Right lobe of liver (tissue), 6 donors: Measurements from ENCODE around the gene FCAMR. TPM values are rescaled to one million over a fixed set of nuclear protein-coding genes. Genes with fewer than 3 reads are reported as not detected.

Experiments
- ATAC-seq, 4 donors: fragments of 200-7000 bp; cut with Tn5 transposase; one replicate each; pipeline ENCODE4 v1.9.1; 2020; ENCODE audit warnings: mild to moderate bottlenecking in 4 of 4, moderate library complexity in 4 of 4
- DNase-seq, 3 donors: peaks; one replicate each; pipeline ENCODE4 v3.0.0-alpha.2; 2020
- H3K27ac ChIP-seq, 3 donors: fragments of 200-600 bp; one replicate each; pipeline ENCODE4 v1.8.0; 2022
- H3K27me3 ChIP-seq, 2 donors: fragments of 200-600 bp; one replicate each; pipeline ENCODE4 v1.8.0; 2022
- H3K36me3 ChIP-seq, 4 donors: fragments of 200-600 bp; sonication (generic) in 1 of 4; one replicate each; pipeline versions ENCODE4 v1.5.1 to v1.8.0; 2017 to 2022; ENCODE audit warnings: control low read depth in 1 of 4
- H3K4me1 ChIP-seq, 4 donors: fragments of 200-600 bp; sonication (generic) in 1 of 4; one replicate each; pipeline versions ENCODE4 v1.5.1 to v1.8.0; 2017 to 2022; ENCODE audit warnings: control low read depth in 1 of 4
- H3K4me3 ChIP-seq, 3 donors: fragments of 200-600 bp; one replicate each; pipeline ENCODE4 v1.8.0; 2022
- H3K9me3 ChIP-seq, 4 donors: fragments of 200-600 bp; sonication (generic) in 1 of 4; one replicate each; pipeline versions ENCODE4 v1.5.1 to v1.8.0; 2017 to 2022; ENCODE audit warnings: control low read depth in 1 of 4
- POLR2A ChIP-seq: fragments of 450-650 bp; IDR thresholded peaks from one replicate; pipeline ENCODE4 v1.6.1; 2017; ENCODE audit warnings: antibody characterized with exemption, mild to moderate bottlenecking
- WGBS: methylation state at CpG from one replicate; pipeline ENCODE4 v1.1.6; 2018; ENCODE audit warnings: low coverage, low lambda C conversion rate; ENCODE audit not compliant: insufficient coverage; ENCODE audit errors: missing lambda C conversion rate; 5-methylcytosine and 5-hydroxymethylcytosine counted together
- intact Hi-C, 2 donors: fragments of 100-400 bp; cut with DNase I; formaldehyde crosslinking; loops; one replicate each; pipeline versions ENCODE4 v1.11.2 to v1.14.1; 2022
- total RNA-seq, 6 experiments: library from RNA; depleted of rRNA in 2 of 6; stranded (reverse); fragments of >200 nt in 2 of 6; fragmentation: NEBNext Ultra II Directional in 3 of 6; extraction: Animal tissue kit (Norgen Biotek cat#: 25700) in 3 of 6; gene quantifications; one replicate each; pipeline versions ENCODE4 v1.1.0 to v1.2.4, GENCODE V29; 2016 to 2023
- TF ChIP-seq, protein P1 (sequence below), 4 donors: fragments of 200-600 bp in 3 of 4; fragments of 450-650 bp in 1 of 4; IDR thresholded peaks; one replicate each; pipeline versions ENCODE4 v1.5.1 to v1.8.0; 2016 to 2022; ENCODE audit warnings: antibody characterized with exemption in 4 of 4, mild to moderate bottlenecking in 2 of 4
- donor health status: DM: no; HTN: yes; CAD: no.
- donor health status: DM: no; HTN: no; CAD: no.
- donor health status: DM: no; HTN: no; CAD: no.
- donor health status: DM: no; HTN: yes; CAD: no.
- donor health status: DM: no; HTN: yes; CAD: no.

FCAMR gene
- total RNA-seq, 6 experiments from 2014 or later, result 0.44 to 31.1 (median 2.2) TPM

DNA sequence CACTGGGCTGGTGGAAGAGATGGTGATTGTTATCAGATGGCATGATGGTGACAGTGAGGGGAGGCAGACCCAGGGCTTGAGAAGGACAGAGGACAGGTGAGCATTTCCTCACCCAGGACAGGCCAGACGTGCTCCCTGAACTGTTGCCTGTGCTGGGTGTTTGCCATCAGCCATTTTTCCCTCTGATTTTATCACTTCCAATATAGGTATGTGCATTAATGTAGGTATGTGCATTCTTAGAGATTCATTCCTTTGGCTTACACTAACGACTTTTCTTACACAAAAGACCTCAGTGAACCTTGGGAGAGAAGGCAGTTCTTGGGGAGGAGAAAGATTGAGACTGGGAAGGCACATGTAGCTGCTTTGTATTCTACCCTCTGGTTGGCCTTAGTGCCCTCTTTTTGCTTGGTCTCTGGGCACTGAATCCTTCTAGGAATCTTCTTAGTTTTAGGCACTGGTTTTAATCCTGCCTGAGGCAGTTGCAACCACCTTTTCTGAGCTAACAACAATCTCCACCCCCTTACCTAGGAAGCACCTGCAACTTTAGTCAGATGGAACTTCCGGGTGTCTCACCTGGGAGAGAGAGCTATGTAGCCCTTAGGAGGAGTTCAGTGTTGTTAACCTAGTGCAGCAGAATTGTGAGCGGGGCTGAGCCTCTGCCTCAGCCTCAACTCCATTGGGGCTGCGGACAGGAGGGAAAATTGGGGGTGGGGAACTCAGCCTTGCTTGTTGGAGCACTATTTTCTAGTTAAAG, 31.4 kb upstream of the FCAMR start:
- DNase-seq (no peak), ATAC-seq (no peak)
- Histone ChIP-seq H3K9me3 (no peaks in the 10 kb centered on the region), H3K4me3 (no peak overlapping the region), H3K36me3 (no peaks in the 10 kb centered on the region), H3K27me3 (no peaks in the 10 kb centered on the region), H3K27ac (no peak overlapping the region), H3K4me1 (peaks cover 0 to 18% (median 6%) of the 10 kb centered on the region in 4 donors)
- intact Hi-C loops, result no loop called here
- TF ChIP-seq, protein P1, sequence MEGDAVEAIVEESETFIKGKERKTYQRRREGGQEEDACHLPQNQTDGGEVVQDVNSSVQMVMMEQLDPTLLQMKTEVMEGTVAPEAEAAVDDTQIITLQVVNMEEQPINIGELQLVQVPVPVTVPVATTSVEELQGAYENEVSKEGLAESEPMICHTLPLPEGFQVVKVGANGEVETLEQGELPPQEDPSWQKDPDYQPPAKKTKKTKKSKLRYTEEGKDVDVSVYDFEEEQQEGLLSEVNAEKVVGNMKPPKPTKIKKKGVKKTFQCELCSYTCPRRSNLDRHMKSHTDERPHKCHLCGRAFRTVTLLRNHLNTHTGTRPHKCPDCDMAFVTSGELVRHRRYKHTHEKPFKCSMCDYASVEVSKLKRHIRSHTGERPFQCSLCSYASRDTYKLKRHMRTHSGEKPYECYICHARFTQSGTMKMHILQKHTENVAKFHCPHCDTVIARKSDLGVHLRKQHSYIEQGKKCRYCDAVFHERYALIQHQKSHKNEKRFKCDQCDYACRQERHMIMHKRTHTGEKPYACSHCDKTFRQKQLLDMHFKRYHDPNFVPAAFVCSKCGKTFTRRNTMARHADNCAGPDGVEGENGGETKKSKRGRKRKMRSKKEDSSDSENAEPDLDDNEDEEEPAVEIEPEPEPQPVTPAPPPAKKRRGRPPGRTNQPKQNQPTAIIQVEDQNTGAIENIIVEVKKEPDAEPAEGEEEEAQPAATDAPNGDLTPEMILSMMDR (IDR thresholded peaks at IDR 0.05), result no peak
- TF ChIP-seq POLR2A, result no peak
- 90% methylated on average over 5 of the region's 5 CpGs for WGBS

DNA sequence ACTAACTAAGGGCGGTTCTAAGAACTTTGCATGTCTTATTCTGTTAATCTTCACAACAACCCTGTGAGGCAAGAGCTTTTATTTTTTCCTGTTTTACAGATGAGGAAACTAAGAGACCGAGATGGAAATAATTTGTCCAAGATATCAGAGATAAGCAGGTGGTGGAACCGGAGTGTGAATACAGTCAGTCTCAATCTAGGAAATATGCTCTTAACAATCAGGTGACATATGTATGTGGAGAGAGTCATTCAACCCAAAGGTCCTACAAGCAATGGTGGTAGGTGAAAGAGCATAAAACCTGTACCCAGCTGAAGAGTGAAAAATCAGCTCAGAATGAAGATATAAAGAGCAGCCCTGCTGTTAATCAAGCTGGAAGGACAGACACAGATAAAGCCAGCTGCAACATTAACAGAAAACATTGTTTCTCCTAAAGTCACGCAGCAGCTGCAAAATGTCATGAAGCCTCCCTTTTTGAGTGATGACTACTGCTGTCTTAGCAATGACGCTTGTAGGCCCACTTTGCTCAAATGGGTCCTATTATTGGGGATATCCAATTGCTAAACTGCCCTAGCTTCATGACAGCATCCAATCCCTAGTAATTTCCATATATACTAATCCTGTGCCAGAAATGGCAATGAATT, 30.5 kb upstream of the FCAMR start:
- WGBS, result 67% methylated on average over 4 of the region's 5 CpGs
- Histone ChIP-seq H3K4me1 (peaks cover 0 to 12% (median 5%) of the 10 kb centered on the region in 4 donors), H3K27ac (no peak overlapping the region), H3K9me3 (no peaks in the 10 kb centered on the region), H3K4me3 (no peak overlapping the region), H3K27me3 (no peaks in the 10 kb centered on the region), H3K36me3 (no peaks in the 10 kb centered on the region)
- intact Hi-C loops, result no loop called here
- no peak for ATAC-seq
- TF ChIP-seq POLR2A, result no peak
- TF ChIP-seq, protein P1 (IDR thresholded peaks at IDR 0.05), result no peak
- no peak for DNase-seq

DNA sequence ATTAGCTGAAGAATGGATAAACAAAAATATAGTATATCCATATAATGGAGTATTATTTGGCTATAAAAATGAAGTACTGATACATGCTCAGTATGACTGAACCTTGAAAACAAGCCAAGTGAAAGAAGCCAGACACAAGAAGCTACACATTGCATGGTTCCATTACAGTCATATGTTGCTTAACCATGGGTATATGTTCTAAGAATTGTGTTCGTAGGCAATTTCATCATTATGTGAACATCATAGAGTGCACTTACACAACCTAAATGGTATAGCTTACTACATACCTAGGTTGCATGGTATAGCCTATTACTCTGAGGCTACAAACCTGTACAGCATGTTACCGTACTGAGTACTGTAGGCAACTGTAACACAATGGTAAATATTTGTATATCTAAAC, 28.6 kb upstream of the FCAMR start:
- WGBS, result 79% methylated on average over 2 of the region's 2 CpGs
- DNase-seq, result no peak
- no peak for ATAC-seq

DNA sequence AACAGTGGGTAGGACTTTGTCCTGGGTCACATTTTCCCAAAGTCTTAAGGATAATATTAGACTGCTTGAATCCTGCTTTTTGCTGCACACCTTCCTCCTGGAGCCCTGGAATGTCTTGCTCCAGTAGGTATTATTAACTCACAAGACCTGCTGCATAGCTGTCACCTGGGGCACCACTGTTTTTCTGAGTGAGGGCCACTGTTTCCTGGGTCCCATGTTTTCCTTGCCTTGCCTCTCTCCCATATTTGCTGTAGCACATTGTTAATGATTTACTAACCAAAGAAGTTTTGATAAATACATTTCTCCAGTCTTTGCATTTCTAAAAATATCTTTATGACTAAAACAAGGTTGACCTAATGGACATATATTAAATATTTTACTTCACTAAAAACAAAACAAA, 22.5 kb upstream of the FCAMR start:
- intact Hi-C loops, result no loop called here
- peak in 1 of 4 donors; percentile 24 for ATAC-seq
- no peak overlapping the region for H3K27ac ChIP-seq
- no peaks in the 10 kb centered on the region for H3K9me3 ChIP-seq
- no peak for TF ChIP-seq POLR2A
- TF ChIP-seq, protein P1 (IDR thresholded peaks at IDR 0.05), result no peak
- H3K4me1 ChIP-seq, result peaks cover 0 to 3% (median 0%) of the 10 kb centered on the region in 4 donors
- H3K4me3 ChIP-seq, result no peak overlapping the region
- no peaks in the 10 kb centered on the region for H3K36me3 ChIP-seq
- no peaks in the 10 kb centered on the region for H3K27me3 ChIP-seq
- DNase-seq, result no peak

More for the DNA sequence above, 28.6 kb upstream of the FCAMR start:
- Histone ChIP-seq H3K36me3 (no peaks in the 10 kb centered on the region), H3K9me3 (no peaks in the 10 kb centered on the region), H3K27ac (no peak overlapping the region), H3K4me1 (no peaks in the 10 kb centered on the region), H3K4me3 (no peak overlapping the region), H3K27me3 (no peaks in the 10 kb centered on the region)
- TF ChIP-seq POLR2A, result no peak
- TF ChIP-seq, protein P1 (IDR thresholded peaks at IDR 0.05), result no peak
- intact Hi-C loops, result no loop called here
